HUES64 (cell line): ENCODE results near the gene CRYBG1.

Experiments used
- H3K27ac ChIP-seq: 2 replicates; pipeline ENCODE4 v1.7.0; 2013; ENCODE audit warnings: low read depth, low read length, inconsistent platforms
- H3K27me3 ChIP-seq: 2 replicates; pipeline ENCODE4 v1.6.1; 2013; ENCODE audit warnings: mild to moderate bottlenecking, low read length; ENCODE audit not compliant: insufficient read depth
- H3K36me3 ChIP-seq: 2 replicates; pipeline ENCODE4 v1.6.1; 2013; ENCODE audit warnings: mild to moderate bottlenecking, low read length; ENCODE audit not compliant: insufficient read depth
- H3K4me1 ChIP-seq: 2 replicates; pipeline ENCODE4 v1.6.1; 2013; ENCODE audit warnings: mild to moderate bottlenecking, low read length, moderate library complexity; ENCODE audit not compliant: insufficient read depth
- H3K4me3 ChIP-seq: 2 replicates; pipeline ENCODE4 v1.5.1; 2013; ENCODE audit warnings: mild to moderate bottlenecking, low read length, moderate library complexity
- H3K9ac ChIP-seq: 2 replicates; pipeline ENCODE4 v1.6.1; 2013; ENCODE audit warnings: mild to moderate bottlenecking, low read depth, low read length
- H3K9me3 ChIP-seq: 2 replicates; pipeline ENCODE4 v1.6.1; 2013; ENCODE audit warnings: low read depth, low read length; ENCODE audit not compliant: insufficient read depth
- WGBS: fragments of 150-250, 120-280 bp; methylation state at CpG from one replicate; pipeline ENCODE4 v1.1.7; 2013; ENCODE audit warnings: missing lambda C conversion rate; 5-methylcytosine and 5-hydroxymethylcytosine counted together

The CRYBG1 gene

GRCh38 chr6:106450653-106451052 is 90.1 kb downstream of the CRYBG1 start:
- H3K27ac ChIP-seq = no peak overlapping the region

GRCh38 chr6:106451439-106451838 is 90.9 kb downstream of the CRYBG1 start:
- H3K27ac ChIP-seq = no peak overlapping the region
- H3K9ac ChIP-seq = no peak overlapping the region
- H3K4me1 ChIP-seq = peaks cover 19% of the 10 kb centered on the region
- no peak overlapping the region for H3K4me3 ChIP-seq
- 82% methylated on average over 6 of the region's 7 CpGs for WGBS
- H3K9me3 ChIP-seq = no peaks in the 10 kb centered on the region
- no peaks in the 10 kb centered on the region for H3K27me3 ChIP-seq
- no peaks in the 10 kb centered on the region for H3K36me3 ChIP-seq

More at GRCh38 chr6:106450653-106451052, 90.1 kb downstream of the CRYBG1 start:
- H3K4me3 ChIP-seq = no peak overlapping the region
- H3K9ac ChIP-seq = no peak overlapping the region
- H3K36me3 ChIP-seq = no peaks in the 10 kb centered on the region
- no peaks in the 10 kb centered on the region for H3K27me3 ChIP-seq
- 42% methylated on average over 2 of the region's 2 CpGs for WGBS
- H3K4me1 ChIP-seq = peaks cover 20% of the 10 kb centered on the region
- H3K9me3 ChIP-seq = no peaks in the 10 kb centered on the region

- peaks cover 12% of the 10 kb centered on the region for H3K4me1 ChIP-seq
- no peaks in the 10 kb centered on the region for H3K27me3 ChIP-seq
- no peaks in the 10 kb centered on the region for H3K36me3 ChIP-seq
- H3K4me3 ChIP-seq = no peak overlapping the region
- no peak overlapping the region for H3K9ac ChIP-seq
- WGBS = no CpG with 5 or more reads among the region's 1 CpG
- no peaks in the 10 kb centered on the region for H3K9me3 ChIP-seq
- H3K27ac ChIP-seq = no peak overlapping the region
Measured at GRCh38 chr6:106452628-106453027, 92.1 kb downstream of the CRYBG1 start.

GRCh38 chr6:106453756-106454367 is 93.3 kb downstream of the CRYBG1 start:
- 36% methylated on average over 6 of the region's 6 CpGs for WGBS
- peaks cover 12% of the 10 kb centered on the region for H3K4me1 ChIP-seq
- H3K27ac ChIP-seq = no peak overlapping the region
- H3K9me3 ChIP-seq = no peaks in the 10 kb centered on the region
- H3K36me3 ChIP-seq = no peaks in the 10 kb centered on the region
- no peak overlapping the region for H3K4me3 ChIP-seq
- H3K27me3 ChIP-seq = no peaks in the 10 kb centered on the region
- H3K9ac ChIP-seq = no peak overlapping the region

- Histone ChIP-seq H3K27ac (no peak overlapping the region), H3K36me3 (no peaks in the 10 kb centered on the region), H3K4me1 (peaks cover 23% of the 10 kb centered on the region), H3K9me3 (no peaks in the 10 kb centered on the region), H3K4me3 (no peak overlapping the region), H3K9ac (no peak overlapping the region), H3K27me3 (no peaks in the 10 kb centered on the region)
- 91% methylated on average over 1 of the region's 1 CpG for WGBS
Measured at GRCh38 chr6:106456756-106457155, 96.2 kb downstream of the CRYBG1 start.

- Histone ChIP-seq H3K9me3 (no peaks in the 10 kb centered on the region), H3K27me3 (no peaks in the 10 kb centered on the region), H3K27ac (no peak overlapping the region), H3K9ac (no peak overlapping the region), H3K36me3 (no peaks in the 10 kb centered on the region), H3K4me1 (peaks cover 25% of the 10 kb centered on the region), H3K4me3 (no peak overlapping the region)
- 93% methylated on average over 7 of the region's 7 CpGs for WGBS
Measured at GRCh38 chr6:106458021-106458986, 97.8 kb downstream of the CRYBG1 start.

- Histone ChIP-seq H3K27ac (peak overlapping the region; percentile 51; the same call in 1 of the 2 replicates), H3K4me1 (peaks cover 14% of the 10 kb centered on the region; the same call in 1 of the 2 replicates), H3K36me3 (no peaks in the 10 kb centered on the region), H3K4me3 (no peak overlapping the region), H3K27me3 (no peaks in the 10 kb centered on the region), H3K9me3 (no peaks in the 10 kb centered on the region), H3K9ac (no peak overlapping the region)
- WGBS = 95% methylated on average over 2 of the region's 2 CpGs
Measured at GRCh38 chr6:106460481-106460880, 100.0 kb downstream of the CRYBG1 start.

- no peaks in the 10 kb centered on the region for H3K27me3 ChIP-seq
- H3K36me3 ChIP-seq = no peaks in the 10 kb centered on the region
- peak overlapping the region; percentile 51; the same call in 1 of the 2 replicates for H3K27ac ChIP-seq
- no peaks in the 10 kb centered on the region for H3K9me3 ChIP-seq
- peaks cover 15% of the 10 kb centered on the region; the same call in 1 of the 2 replicates for H3K4me1 ChIP-seq
- no peak overlapping the region for H3K9ac ChIP-seq
- no peak overlapping the region for H3K4me3 ChIP-seq
Measured at GRCh38 chr6:106461084-106461483, 100.6 kb downstream of the CRYBG1 start.

GRCh38 chr6:106462923-106463557 is 102.5 kb downstream of the CRYBG1 start:
- Histone ChIP-seq H3K9ac (no peak overlapping the region), H3K4me3 (no peak overlapping the region), H3K27ac (no peak overlapping the region), H3K9me3 (no peaks in the 10 kb centered on the region), H3K36me3 (no peaks in the 10 kb centered on the region), H3K27me3 (no peaks in the 10 kb centered on the region), H3K4me1 (peaks cover 18% of the 10 kb centered on the region; the same call in 1 of the 2 replicates)
- WGBS = 89% methylated on average over 2 of the region's 2 CpGs

GRCh38 chr6:106466211-106466610 is 105.7 kb downstream of the CRYBG1 start:
- no peak overlapping the region for H3K9ac ChIP-seq
- H3K9me3 ChIP-seq = no peaks in the 10 kb centered on the region
- H3K27me3 ChIP-seq = no peaks in the 10 kb centered on the region
- H3K27ac ChIP-seq = no peak overlapping the region
- H3K4me1 ChIP-seq = peaks cover 12% of the 10 kb centered on the region; the same call in 1 of the 2 replicates
- WGBS = 83% methylated on average over 1 of the region's 2 CpGs
- H3K36me3 ChIP-seq = no peaks in the 10 kb centered on the region
- H3K4me3 ChIP-seq = no peak overlapping the region

GRCh38 chr6:106468935-106469334 is 108.4 kb downstream of the CRYBG1 start:
- Histone ChIP-seq H3K27me3 (no peaks in the 10 kb centered on the region), H3K36me3 (no peaks in the 10 kb centered on the region), H3K9ac (no peak overlapping the region), H3K27ac (no peak overlapping the region), H3K9me3 (no peaks in the 10 kb centered on the region), H3K4me1 (0 out of 2 replicates have a peak, but pooled peaks cover 3% of the 10 kb centered on the region), H3K4me3 (no peak overlapping the region)
- 92% methylated on average over 2 of the region's 2 CpGs for WGBS
